IPS DF 4.7 (cell line): Measurements from ENCODE around the gene SRGAP2B.
"Not testable (repeated sequence)": the region's sequence is repeated elsewhere in the genome, so short reads cannot be mapped to it uniquely, and the experiment has no call there.

Experiments
- DNase-seq: peaks from one replicate; pipeline ENCODE4 v3.0.0-alpha.2; 2013; ENCODE audit warnings: low spot score; ENCODE audit errors: extremely low read depth

Gene SRGAP2B

GRCh38 chr1:144948390-144948789 lies 146.7 kb downstream of the SRGAP2B start:
- not testable (repeated sequence) for DNase-seq

- DNase-seq: not testable (repeated sequence)
These were observed 147.6 kb downstream of the SRGAP2B start for GRCh38 chr1:144947495-144947894.

- not testable (repeated sequence) for DNase-seq
These were observed 148.3 kb downstream of the SRGAP2B start for GRCh38 chr1:144946525-144947480.

GRCh38 chr1:144941710-144942109 lies 153.4 kb downstream of the SRGAP2B start:
- DNase-seq: not testable (repeated sequence)

GRCh38 chr1:144940054-144940453 lies 155.1 kb downstream of the SRGAP2B start:
- not testable (repeated sequence) for DNase-seq

GRCh38 chr1:144938627-144939026 lies 156.5 kb downstream of the SRGAP2B start:
- not testable (repeated sequence) for DNase-seq

- not testable (repeated sequence) for DNase-seq
These were observed 158.9 kb downstream of the SRGAP2B start for GRCh38 chr1:144936186-144936732.

GRCh38 chr1:144935310-144935709 lies 159.8 kb downstream of the SRGAP2B start:
- DNase-seq: not testable (repeated sequence)

GRCh38 chr1:144933014-144933413 lies 162.1 kb downstream of the SRGAP2B start:
- DNase-seq: not testable (repeated sequence)

GRCh38 chr1:144932153-144932552 lies 163.0 kb downstream of the SRGAP2B start:
- not testable (repeated sequence) for DNase-seq

- DNase-seq: not testable (repeated sequence)
These were observed 163.6 kb downstream of the SRGAP2B start for GRCh38 chr1:144931553-144931952.

GRCh38 chr1:144930085-144930777 lies 164.9 kb downstream of the SRGAP2B start:
- not testable (repeated sequence) for DNase-seq

- DNase-seq: not testable (repeated sequence)
These were observed 167.8 kb downstream of the SRGAP2B start for GRCh38 chr1:144927292-144927691.

GRCh38 chr1:144923640-144924039 lies 171.5 kb downstream of the SRGAP2B start:
- not testable (repeated sequence) for DNase-seq

GRCh38 chr1:144922785-144923184 lies 172.3 kb downstream of the SRGAP2B start:
- not testable (repeated sequence) for DNase-seq

- DNase-seq: not testable (repeated sequence)
These were observed 176.0 kb downstream of the SRGAP2B start for GRCh38 chr1:144919106-144919505.

- DNase-seq: not testable (repeated sequence)
These were observed 177.0 kb downstream of the SRGAP2B start for GRCh38 chr1:144918027-144918603.

- not testable (repeated sequence) for DNase-seq
These were observed 177.7 kb downstream of the SRGAP2B start for GRCh38 chr1:144917154-144918026.

GRCh38 chr1:144913977-144914734 lies 181.0 kb downstream of the SRGAP2B start:
- not testable (repeated sequence) for DNase-seq

- not testable (repeated sequence) for DNase-seq
These were observed 181.7 kb downstream of the SRGAP2B start for GRCh38 chr1:144913458-144913857.
